ENCODE data around the gene PGM5. TPM values are rescaled to one million over a fixed set of nuclear protein-coding genes. Genes with fewer than 3 reads are reported as not detected.

The PGM5 gene
- total RNA-seq, 1 experiment from 2014 or later, result 4.2 TPM

DNA sequence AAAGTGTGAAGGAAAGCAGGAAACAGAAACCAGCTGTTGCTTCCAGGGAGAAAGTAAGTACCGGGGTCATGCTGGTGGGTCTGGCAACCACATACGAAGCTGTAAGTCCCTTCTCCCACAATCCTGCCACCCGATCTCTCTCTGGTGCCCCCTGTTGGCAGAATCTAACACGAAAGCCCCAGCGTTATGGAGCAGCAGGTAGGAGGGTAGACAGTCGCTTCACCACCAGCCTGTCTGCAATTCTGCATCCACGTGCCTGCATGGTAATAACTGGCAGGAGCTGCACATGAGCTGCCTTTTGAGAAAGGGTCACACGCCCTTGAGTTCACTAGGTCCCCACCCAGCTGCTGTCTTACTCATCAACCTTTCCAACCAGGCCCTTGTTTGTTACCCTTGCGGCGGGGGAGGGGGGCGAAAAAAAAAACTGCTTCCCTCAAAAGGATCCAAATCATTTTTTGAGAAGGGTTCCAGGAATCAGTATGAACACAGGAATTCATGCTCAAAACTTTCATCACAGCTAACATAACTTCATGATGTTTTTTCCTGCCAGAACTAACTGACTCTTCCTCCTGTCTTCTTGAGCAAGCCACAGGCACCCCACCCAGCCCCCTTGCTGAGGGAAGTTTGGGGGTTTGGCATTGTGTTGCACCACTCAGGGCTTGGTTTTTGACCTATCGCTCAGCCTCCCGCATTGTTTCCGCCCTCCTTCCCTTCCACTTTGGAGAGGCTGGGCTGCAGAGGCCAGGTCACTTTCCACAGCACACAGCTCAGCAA is 203.8 kb downstream of the PGM5 start:
- CTCF ChIA-PET, result no interaction called here
- Mint-ChIP-seq H3K4me3 (ENCODE audit: unreplicated experiment) (no peak overlapping the region), H3K27me3 (ENCODE audit: insufficient read depth, unreplicated experiment) (no peaks in the 10 kb centered on the region)

DNA sequence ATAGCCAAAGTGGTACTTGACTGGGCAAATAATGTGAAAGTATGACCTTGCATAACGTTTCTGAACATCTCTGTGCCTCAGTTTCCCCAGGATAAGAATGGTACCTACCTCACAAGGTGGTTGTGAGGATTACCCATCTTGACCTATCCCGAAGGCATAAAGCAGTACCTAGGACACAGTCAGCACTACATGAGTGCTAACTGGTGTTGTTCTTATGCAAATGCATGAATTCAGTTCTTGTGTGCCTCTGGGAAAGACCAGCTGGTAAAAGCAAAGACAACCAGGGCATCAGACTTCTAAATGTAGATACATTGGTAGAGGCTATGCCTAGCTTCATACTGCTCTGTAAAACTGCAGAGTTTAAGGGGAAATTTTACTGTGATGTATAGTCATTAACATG is 206.1 kb downstream of the PGM5 start:
- no peaks in the 10 kb centered on the region for H3K36me3 ChIP-seq (ENCODE audit: control insufficient read depth, insufficient read depth, low read length)
- Mint-ChIP-seq H3K4me1 (ENCODE audit: low read depth, unreplicated experiment) (no peaks in the 10 kb centered on the region), H3K36me3 (ENCODE audit: insufficient read depth, unreplicated experiment) (no peaks in the 10 kb centered on the region), H3K27ac (ENCODE audit: unreplicated experiment) (no peak overlapping the region), H3K27me3 (ENCODE audit: insufficient read depth, unreplicated experiment) (no peaks in the 10 kb centered on the region), H3K9me3 (ENCODE audit: unreplicated experiment) (no peaks in the 10 kb centered on the region), H3K4me3 (ENCODE audit: unreplicated experiment) (no peak overlapping the region)
- no peaks in the 10 kb centered on the region for H3K27me3 ChIP-seq (replicated peaks; ENCODE audit: control insufficient read depth, insufficient read depth, low read length)
- no peaks in the 10 kb centered on the region for H3K9me3 ChIP-seq
- no TSS peak for BruUV-seq (replicated peaks)
- POLR2A ChIA-PET, result no interaction called here
- H3K4me1 ChIP-seq, result no peaks in the 10 kb centered on the region
- TF ChIP-seq, protein P1, sequence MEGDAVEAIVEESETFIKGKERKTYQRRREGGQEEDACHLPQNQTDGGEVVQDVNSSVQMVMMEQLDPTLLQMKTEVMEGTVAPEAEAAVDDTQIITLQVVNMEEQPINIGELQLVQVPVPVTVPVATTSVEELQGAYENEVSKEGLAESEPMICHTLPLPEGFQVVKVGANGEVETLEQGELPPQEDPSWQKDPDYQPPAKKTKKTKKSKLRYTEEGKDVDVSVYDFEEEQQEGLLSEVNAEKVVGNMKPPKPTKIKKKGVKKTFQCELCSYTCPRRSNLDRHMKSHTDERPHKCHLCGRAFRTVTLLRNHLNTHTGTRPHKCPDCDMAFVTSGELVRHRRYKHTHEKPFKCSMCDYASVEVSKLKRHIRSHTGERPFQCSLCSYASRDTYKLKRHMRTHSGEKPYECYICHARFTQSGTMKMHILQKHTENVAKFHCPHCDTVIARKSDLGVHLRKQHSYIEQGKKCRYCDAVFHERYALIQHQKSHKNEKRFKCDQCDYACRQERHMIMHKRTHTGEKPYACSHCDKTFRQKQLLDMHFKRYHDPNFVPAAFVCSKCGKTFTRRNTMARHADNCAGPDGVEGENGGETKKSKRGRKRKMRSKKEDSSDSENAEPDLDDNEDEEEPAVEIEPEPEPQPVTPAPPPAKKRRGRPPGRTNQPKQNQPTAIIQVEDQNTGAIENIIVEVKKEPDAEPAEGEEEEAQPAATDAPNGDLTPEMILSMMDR (IDR thresholded peaks at IDR 0.05; ENCODE audit: insufficient read depth in 1 of 2, low read depth in 1 of 2, low read length in 1 of 2, severe bottlenecking in 1 of 2, unreplicated experiment in 1 of 2), result no peak
- H3K4me3 ChIP-seq (ENCODE audit: low read depth, low read length), result no peak overlapping the region
- intact Hi-C loops (cut with micrococcal nuclease; ENCODE audit: unreplicated experiment), result no loop called here
- CTCF ChIA-PET, result interaction anchor here (0.6 kb wide), 1 partner anchor 473 kb away, joined by 3 read pairs; the partner anchor contains the start of gene FXN
- DNase-seq, result no peak

More for the DNA sequence above, 203.8 kb downstream of the PGM5 start:
- Histone ChIP-seq H3K9me3 (no peaks in the 10 kb centered on the region), H3K4me3 (ENCODE audit: low read depth, low read length) (no peak overlapping the region), H3K36me3 (ENCODE audit: control insufficient read depth, insufficient read depth, low read length) (no peaks in the 10 kb centered on the region), H3K27me3 (replicated peaks; ENCODE audit: control insufficient read depth, insufficient read depth, low read length) (no peaks in the 10 kb centered on the region), H3K4me1 (no peaks in the 10 kb centered on the region)
- intact Hi-C loops (cut with micrococcal nuclease; ENCODE audit: unreplicated experiment), result no loop called here
- Mint-ChIP-seq H3K9me3 (ENCODE audit: unreplicated experiment) (no peaks in the 10 kb centered on the region), H3K36me3 (ENCODE audit: insufficient read depth, unreplicated experiment) (no peaks in the 10 kb centered on the region), H3K4me1 (ENCODE audit: low read depth, unreplicated experiment) (no peaks in the 10 kb centered on the region), H3K27ac (ENCODE audit: unreplicated experiment) (no peak overlapping the region)
- BruUV-seq (replicated peaks), result no TSS peak
- TF ChIP-seq, protein P1 (IDR thresholded peaks at IDR 0.05; ENCODE audit: insufficient read depth in 1 of 2, low read depth in 1 of 2, low read length in 1 of 2, severe bottlenecking in 1 of 2, unreplicated experiment in 1 of 2), result peak in 1 of 2 experiments; percentile 10
- DNase-seq, result peak; percentile 10 to 31
- POLR2A ChIA-PET, result no interaction called here

DNA sequence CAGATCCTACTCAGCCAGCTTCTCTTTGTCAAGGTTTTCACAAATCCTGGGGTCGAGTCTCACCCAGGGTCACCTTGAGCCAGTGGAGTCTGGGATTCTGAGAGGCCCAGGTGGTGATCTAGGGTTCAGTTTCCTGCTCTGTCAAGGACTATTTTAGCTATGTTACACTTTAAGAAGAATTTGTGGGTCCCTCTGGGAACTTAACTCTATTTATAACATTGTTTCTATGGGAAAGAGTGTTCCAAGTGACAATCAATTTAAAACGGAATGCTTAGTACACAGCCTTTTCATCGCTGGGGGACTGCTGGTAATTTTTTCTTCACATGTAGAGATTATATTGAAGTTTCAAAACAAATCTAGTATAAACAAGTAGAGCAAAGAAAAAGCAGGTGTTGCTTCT is 211.2 kb downstream of the PGM5 start:
- no peak for DNase-seq
- Histone ChIP-seq H3K27me3 (replicated peaks; ENCODE audit: control insufficient read depth, insufficient read depth, low read length) (no peaks in the 10 kb centered on the region), H3K4me3 (ENCODE audit: low read depth, low read length) (no peak overlapping the region), H3K9me3 (no peaks in the 10 kb centered on the region), H3K4me1 (no peaks in the 10 kb centered on the region), H3K36me3 (ENCODE audit: control insufficient read depth, insufficient read depth, low read length) (no peaks in the 10 kb centered on the region)
- TF ChIP-seq, protein P1 (IDR thresholded peaks at IDR 0.05; ENCODE audit: insufficient read depth in 1 of 2, low read depth in 1 of 2, low read length in 1 of 2, severe bottlenecking in 1 of 2, unreplicated experiment in 1 of 2), result no peak
- ChIA-PET POLR2A (no interaction called here), CTCF (no interaction called here)
- H3K27me3 Mint-ChIP-seq (ENCODE audit: insufficient read depth, unreplicated experiment), result no peaks in the 10 kb centered on the region
- no peaks in the 10 kb centered on the region for H3K4me1 Mint-ChIP-seq (ENCODE audit: low read depth, unreplicated experiment)
- H3K27ac Mint-ChIP-seq (ENCODE audit: unreplicated experiment), result no peak overlapping the region
- no TSS peak for BruUV-seq (replicated peaks)
- H3K4me3 Mint-ChIP-seq (ENCODE audit: unreplicated experiment), result no peak overlapping the region
- H3K9me3 Mint-ChIP-seq (ENCODE audit: unreplicated experiment), result no peaks in the 10 kb centered on the region
- no peaks in the 10 kb centered on the region for H3K36me3 Mint-ChIP-seq (ENCODE audit: insufficient read depth, unreplicated experiment)
- intact Hi-C loops (cut with micrococcal nuclease; ENCODE audit: unreplicated experiment), result no loop called here
